OCI-LY3 (cell line): ENCODE data around the gene SLC13A2.

ENCODE experiments used
- H2AFZ ChIP-seq: fragments of 200-600, 300-600 bp; shearing (Covaris generic); 2 replicates; pipeline ENCODE4 v1.6.0; 2014; ENCODE audit warnings: antibody characterized with exemption, low read depth, low read length
- H3K27ac ChIP-seq: fragments of 200-600, 300-600 bp; sonication (generic); 2 replicates; pipeline ENCODE4 v1.5.1; 2014; ENCODE audit warnings: mild to moderate bottlenecking, low read length, moderate library complexity, mixed read lengths
- H3K27me3 ChIP-seq: fragments of 200-600, 300-600 bp; sonication (generic); 2 replicates; pipeline ENCODE4 v1.6.1; 2014; ENCODE audit warnings: low read depth, low read length, mixed read lengths
- H3K36me3 ChIP-seq: fragments of 200-600, 300-600 bp; sonication (generic); replicated peaks from 2 replicates; pipeline ENCODE3; 2014; ENCODE audit warnings: low read depth, low read length, mixed read lengths
- H3K4me1 ChIP-seq: fragments of 300-600, 200-600 bp; sonication (generic); 2 replicates; pipeline ENCODE4 v1.6.1; 2014; ENCODE audit warnings: low read length, mixed read lengths
- H3K4me2 ChIP-seq: fragments of 200-600, 300-600 bp; sonication (generic); 2 replicates; pipeline ENCODE4 v1.6.1; 2014; ENCODE audit warnings: low read length, mixed read lengths
- H3K4me3 ChIP-seq: fragments of 300-600, 200-600 bp; sonication (generic); 2 replicates; pipeline ENCODE4 v1.5.1; 2014; ENCODE audit warnings: antibody characterized with exemption, mild to moderate bottlenecking, low read length, moderate library complexity
- H3K79me2 ChIP-seq: fragments of 300-600, 200-600 bp; shearing (Covaris generic); 2 replicates; pipeline ENCODE4 v1.6.1; 2014; ENCODE audit warnings: mild to moderate bottlenecking, low read length, mixed read lengths
- H3K9ac ChIP-seq: fragments of 300-600, 200-600 bp; shearing (Covaris generic); 2 replicates; pipeline ENCODE4 v1.6.0; 2014; ENCODE audit warnings: mild to moderate bottlenecking, low read length, moderate library complexity
- H3K9me3 ChIP-seq: fragments of 200-600, 300-600 bp; shearing (Covaris generic); 2 replicates; pipeline ENCODE4 v1.6.1; 2014; ENCODE audit warnings: low read length, mixed read lengths; ENCODE audit not compliant: insufficient read depth
- H4K20me1 ChIP-seq: fragments of 200-600, 300-600 bp; sonication (generic); 2 replicates; pipeline ENCODE4 v1.6.1; 2016; ENCODE audit warnings: low read length, mixed read lengths; ENCODE audit not compliant: insufficient read depth
- CTCF ChIP-seq: fragments of 200-600, 300-600 bp; sonication (generic); IDR thresholded peaks from 2 replicates; pipeline ENCODE4 v1.5.1; 2014; ENCODE audit warnings: antibody characterized with exemption, low read length, low read depth
- EZH2phosphoT487 ChIP-seq: fragments of 200-600 bp; shearing (Covaris generic); IDR thresholded peaks from 2 replicates; pipeline ENCODE4 v1.6.1; 2018; ENCODE audit warnings: antibody characterized with exemption, mixed run types, low read depth

The SLC13A2 gene

GRCh38 chr17:28541439-28541838 lies 68.0 kb downstream of the SLC13A2 start:
- Histone ChIP-seq H2AFZ (no peak overlapping the region), H3K27ac (no peak overlapping the region), H3K9me3 (no peaks in the 10 kb centered on the region), H3K4me1 (peaks cover 36% of the 10 kb centered on the region), H3K36me3 (peaks cover 14% of the 10 kb centered on the region), H3K9ac (no peak overlapping the region), H4K20me1 (no peaks in the 10 kb centered on the region), H3K79me2 (no peaks in the 10 kb centered on the region), H3K4me3 (no peak overlapping the region), H3K4me2 (no peak overlapping the region), H3K27me3 (no peaks in the 10 kb centered on the region)
- TF ChIP-seq EZH2phosphoT487 (no peak), CTCF (no peak)

GRCh38 chr17:28544402-28545140 lies 71.1 kb downstream of the SLC13A2 start:
- TF ChIP-seq EZH2phosphoT487: no peak
- no peak for TF ChIP-seq CTCF
- no peaks in the 10 kb centered on the region for H3K9me3 ChIP-seq
- H3K27ac ChIP-seq: 0 out of 2 replicates have a peak overlapping the region, but pooled peaks have one; percentile 8
- H3K4me3 ChIP-seq: no peak overlapping the region
- no peaks in the 10 kb centered on the region for H3K27me3 ChIP-seq
- no peak overlapping the region for H2AFZ ChIP-seq
- no peak overlapping the region for H3K9ac ChIP-seq
- H3K4me1 ChIP-seq: peaks cover 46% of the 10 kb centered on the region
- peaks cover 34% of the 10 kb centered on the region for H3K36me3 ChIP-seq
- no peak overlapping the region for H3K4me2 ChIP-seq
- H4K20me1 ChIP-seq: no peaks in the 10 kb centered on the region
- peaks cover 27% of the 10 kb centered on the region for H3K79me2 ChIP-seq

- Histone ChIP-seq H3K27me3 (no peaks in the 10 kb centered on the region), H3K36me3 (peaks cover 34% of the 10 kb centered on the region), H3K9ac (no peak overlapping the region), H3K4me3 (no peak overlapping the region), H3K27ac (no peak overlapping the region), H3K4me1 (peaks cover 52% of the 10 kb centered on the region), H2AFZ (no peak overlapping the region), H3K9me3 (no peaks in the 10 kb centered on the region), H3K79me2 (peaks cover 32% of the 10 kb centered on the region), H4K20me1 (no peaks in the 10 kb centered on the region), H3K4me2 (no peak overlapping the region)
- TF ChIP-seq EZH2phosphoT487: no peak
- TF ChIP-seq CTCF: no peak
These were observed 71.7 kb downstream of the SLC13A2 start for GRCh38 chr17:28545141-28545503.

- Histone ChIP-seq H2AFZ (no peak overlapping the region), H3K4me3 (no peak overlapping the region), H4K20me1 (no peaks in the 10 kb centered on the region), H3K4me1 (peaks cover 56% of the 10 kb centered on the region), H3K79me2 (peaks cover 40% of the 10 kb centered on the region), H3K36me3 (peaks cover 38% of the 10 kb centered on the region), H3K27ac (no peak overlapping the region), H3K9me3 (no peaks in the 10 kb centered on the region), H3K27me3 (no peaks in the 10 kb centered on the region), H3K9ac (no peak overlapping the region), H3K4me2 (no peak overlapping the region)
- TF ChIP-seq CTCF (no peak), EZH2phosphoT487 (no peak)
These were observed 72.5 kb downstream of the SLC13A2 start for GRCh38 chr17:28545787-28546415.
